GM12878 (cell line): ENCODE results near the gene LUZP2. TPM values are rescaled to one million over a fixed set of nuclear protein-coding genes. Genes with fewer than 3 reads are reported as not detected.

Experiments used
- ATAC-seq: fragments of 200-7000 bp; cut with Tn5 transposase; 3 replicates; pipeline ENCODE4 v1.9.1; 2020; ENCODE audit warnings: mild to moderate bottlenecking, moderate library complexity
- BruUV-seq: library from RNA; stranded (reverse); fragments of 400-500 nt; replicated peaks from 2 replicates; lab custom pipeline; 2021; lab: Mats Ljungman, UMichigan
- CTCF ChIA-PET: fragments of 300-600 bp; sonication (Branson Sonifier 250); formaldehyde crosslinking; extraction: SDS; loops from one replicate; lab custom pipeline; 2021; ENCODE audit warnings: inconsistent platforms; lab: Yijun Ruan, JAX
- POLR2A ChIA-PET: fragments of 350-600 bp; formaldehyde crosslinking; extraction: SDS; loops from one replicate; lab custom pipeline; 2021; ENCODE audit warnings: inconsistent platforms; lab: Charles Lee
- RAD21 ChIA-PET: fragments of 300-600 bp; sonication (Branson Sonifier 250); formaldehyde crosslinking; loops from one replicate; lab custom pipeline; 2023; ENCODE audit warnings: antibody characterized with exemption; ENCODE audit not compliant: unreplicated experiment; lab: Charles Lee
- SMC1A ChIA-PET: fragments of 300-600 bp; sonication (Branson Sonifier 250); formaldehyde crosslinking; loops from one replicate; lab custom pipeline; 2023; ENCODE audit not compliant: unreplicated experiment, uncharacterized antibody; lab: Charles Lee
- DNase-seq: peaks from one replicate; pipeline ENCODE4 v3.0.0-alpha.2; 2011; ENCODE audit warnings: low read depth, low spot score
- FAIRE-seq: peaks from 3 replicates; lab custom pipeline; 2011; peaks lifted over from hg19 to GRCh38; lab: Jason Lieb, UNC
- H2AFZ ChIP-seq: 2 replicates; pipeline ENCODE4 v1.6.0; 2011; ENCODE audit warnings: low read depth, low read length, control low read depth; ENCODE audit not compliant: control insufficient read depth
- H3K27ac ChIP-seq: 2 replicates; pipeline ENCODE4 v1.5.1; 2011; ENCODE audit warnings: control low read depth; ENCODE audit not compliant: control insufficient read depth, insufficient read depth
- H3K27me3 ChIP-seq, 2 experiments: replicated peaks in 1 of 2; 2 replicates each; pipeline versions ENCODE4 v1.6.0 to v1.6.1; 2011; ENCODE audit warnings: low read length in 1 of 2; ENCODE audit not compliant: control insufficient read depth in 2 of 2, insufficient read depth in 2 of 2
- H3K36me3 ChIP-seq, 2 experiments: 2 replicates each; pipeline ENCODE4 v1.5.1; 2011; ENCODE audit warnings: low read length in 1 of 2; ENCODE audit not compliant: control insufficient read depth in 2 of 2, insufficient read depth in 2 of 2
- H3K4me1 ChIP-seq: 2 replicates; pipeline ENCODE4 v1.6.1; 2011; ENCODE audit warnings: mild to moderate bottlenecking, low read length, moderate library complexity, mixed read lengths; ENCODE audit not compliant: control insufficient read depth, insufficient read depth
- H3K4me2 ChIP-seq: 2 replicates; pipeline ENCODE4 v1.6.0; 2011; ENCODE audit warnings: control low read depth; ENCODE audit not compliant: control insufficient read depth, insufficient read depth
- H3K4me3 ChIP-seq: fragments of 200-600 bp; sonication (generic); 2 replicates; pipeline ENCODE4 v1.5.1; 2016
- H3K79me2 ChIP-seq: 2 replicates; pipeline ENCODE4 v1.6.0; 2011; ENCODE audit warnings: low read length; ENCODE audit not compliant: control insufficient read depth, insufficient read depth
- H3K9ac ChIP-seq: 2 replicates; pipeline ENCODE4 v1.8.0; 2011; ENCODE audit warnings: low read length, control low read depth, mixed read lengths; ENCODE audit not compliant: control insufficient read depth, insufficient read depth
- H3K9me3 ChIP-seq: replicated peaks from 3 replicates; pipeline ENCODE4 v1.5.1; 2011; ENCODE audit warnings: mild to moderate bottlenecking, low read length; ENCODE audit not compliant: control insufficient read depth, insufficient read depth
- H4K20me1 ChIP-seq: 2 replicates; pipeline ENCODE4 v1.6.0; 2011; ENCODE audit not compliant: control insufficient read depth, insufficient read depth
- CREM ChIP-seq: IDR thresholded peaks from 2 replicates; pipeline ENCODE4 v1.6.1; 2014; ENCODE audit warnings: antibody characterized with exemption, low read depth
- IKZF1 ChIP-seq: fragments of 450-650 bp; conservative IDR thresholded peaks from 2 replicates; pipeline ENCODE4 v1.6.1; 2017; ENCODE audit warnings: antibody characterized with exemption, mild to moderate bottlenecking
- RAD51 ChIP-seq: fragments of 450-650 bp; IDR thresholded peaks from 2 replicates; pipeline ENCODE4 v1.6.1; 2016; ENCODE audit warnings: moderate library complexity, mild to moderate bottlenecking, inconsistent platforms
- SMC3 ChIP-seq: IDR thresholded peaks from 2 replicates; pipeline ENCODE4 v1.6.1; 2011; ENCODE audit warnings: low read length, improper control_type of control experiment, borderline replicate concordance
- SP1 ChIP-seq: IDR thresholded peaks from one replicate; pipeline ENCODE4 v1.6.1; 2011; ENCODE audit warnings: low read depth, low read length
- WGBS: methylation state at CpG from one replicate; pipeline ENCODE4 v1.1.6; 2016; ENCODE audit warnings: low lambda C conversion rate; ENCODE audit not compliant: insufficient replicate concordance, insufficient coverage; ENCODE audit errors: missing lambda C conversion rate; 5-methylcytosine and 5-hydroxymethylcytosine counted together
- in situ Hi-C: fragments of 300-500 bp; cut with MboI; formaldehyde crosslinking; loops from 9 replicates; pipeline ENCODE4 v1.14.3; 2018; ENCODE audit warnings: mixed read lengths
- intact Hi-C: fragments of 100-400 bp; cut with micrococcal nuclease; formaldehyde crosslinking; loops from one replicate; pipeline ENCODE4 v1.14.2; 2022; ENCODE audit not compliant: unreplicated experiment
- polyA plus RNA-seq, 11 experiments: library from polyadenylated mRNA; depleted of rRNA in 4 of 11; unstranded in 6 of 11; stranded (reverse) in 5 of 11; fragments of >200 nt; fragmentation: Nextera tagmentation in 4 of 11; fragmentation: Illumina TruSeq in 1 of 11; extraction: Ambion mirVana in 4 of 11; extraction: Trizol in 1 of 11; gene quantifications; 1 replicate in 1 of 11; 2 replicates in 10 of 11; pipeline versions ENCODE4 v1.2.1 to v1.2.3, GENCODE V29; 2011 to 2016; ENCODE audit warnings: inconsistent platforms in 2 of 11, missing spikeins in 2 of 11, low read depth in 1 of 11
- total RNA-seq, 4 experiments: library from RNA; depleted of rRNA in 3 of 4; stranded (reverse); fragments of >200 nt in 3 of 4; fragmentation: Illumina TruSeq in 1 of 4; extraction: Trizol in 1 of 4; gene quantifications; 2 replicates each; pipeline versions ENCODE4 v1.2.1 to v1.2.3, GENCODE V29; 2013 to 2021
- TF ChIP-seq, protein P1 (sequence below): fragments of 450-650 bp; formaldehyde crosslinking; IDR thresholded peaks from 2 replicates; pipeline ENCODE4 v1.5.0; 2022; ENCODE audit warnings: mild to moderate bottlenecking, missing genetic modification characterization
- TF ChIP-seq, protein P2 (sequence below): fragments of 450-650 bp; IDR thresholded peaks from 2 replicates; pipeline ENCODE4 v1.6.1; 2016; ENCODE audit warnings: mild to moderate bottlenecking
- TF ChIP-seq, protein P3 (sequence below): fragments of 450-650 bp; IDR thresholded peaks from 2 replicates; pipeline ENCODE4 v1.6.1; 2016; ENCODE audit warnings: mild to moderate bottlenecking, moderate library complexity, borderline replicate concordance

The LUZP2 gene
- total and polyA plus RNA-seq, 10 of the 15 experiments (the other 5 are each of a cell fraction or from before 2014, with no cell fraction given), result not detected

DNA sequence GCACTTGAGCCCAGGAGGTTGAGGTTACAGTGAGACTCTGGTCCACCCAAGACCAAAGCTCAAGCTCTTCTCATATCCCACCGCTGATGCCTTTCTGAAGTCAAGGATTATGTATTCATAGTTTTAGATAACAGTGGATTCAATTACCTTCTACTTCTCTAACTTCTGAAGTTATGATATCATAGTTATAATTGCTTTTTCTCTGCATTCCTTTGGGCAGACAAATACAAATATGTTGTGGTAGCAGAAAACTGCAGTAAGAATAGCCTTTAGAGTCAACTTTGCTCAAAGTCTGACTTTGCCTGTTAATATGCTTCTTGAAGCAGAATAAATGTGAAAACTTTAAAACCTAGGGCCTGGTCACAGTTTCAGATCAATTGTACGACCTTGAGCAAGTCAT is 94.4 kb downstream of the LUZP2 start:
- ATAC-seq (no peak), FAIRE-seq (no peak), DNase-seq (no peak)
- TF ChIP-seq, protein P1, sequence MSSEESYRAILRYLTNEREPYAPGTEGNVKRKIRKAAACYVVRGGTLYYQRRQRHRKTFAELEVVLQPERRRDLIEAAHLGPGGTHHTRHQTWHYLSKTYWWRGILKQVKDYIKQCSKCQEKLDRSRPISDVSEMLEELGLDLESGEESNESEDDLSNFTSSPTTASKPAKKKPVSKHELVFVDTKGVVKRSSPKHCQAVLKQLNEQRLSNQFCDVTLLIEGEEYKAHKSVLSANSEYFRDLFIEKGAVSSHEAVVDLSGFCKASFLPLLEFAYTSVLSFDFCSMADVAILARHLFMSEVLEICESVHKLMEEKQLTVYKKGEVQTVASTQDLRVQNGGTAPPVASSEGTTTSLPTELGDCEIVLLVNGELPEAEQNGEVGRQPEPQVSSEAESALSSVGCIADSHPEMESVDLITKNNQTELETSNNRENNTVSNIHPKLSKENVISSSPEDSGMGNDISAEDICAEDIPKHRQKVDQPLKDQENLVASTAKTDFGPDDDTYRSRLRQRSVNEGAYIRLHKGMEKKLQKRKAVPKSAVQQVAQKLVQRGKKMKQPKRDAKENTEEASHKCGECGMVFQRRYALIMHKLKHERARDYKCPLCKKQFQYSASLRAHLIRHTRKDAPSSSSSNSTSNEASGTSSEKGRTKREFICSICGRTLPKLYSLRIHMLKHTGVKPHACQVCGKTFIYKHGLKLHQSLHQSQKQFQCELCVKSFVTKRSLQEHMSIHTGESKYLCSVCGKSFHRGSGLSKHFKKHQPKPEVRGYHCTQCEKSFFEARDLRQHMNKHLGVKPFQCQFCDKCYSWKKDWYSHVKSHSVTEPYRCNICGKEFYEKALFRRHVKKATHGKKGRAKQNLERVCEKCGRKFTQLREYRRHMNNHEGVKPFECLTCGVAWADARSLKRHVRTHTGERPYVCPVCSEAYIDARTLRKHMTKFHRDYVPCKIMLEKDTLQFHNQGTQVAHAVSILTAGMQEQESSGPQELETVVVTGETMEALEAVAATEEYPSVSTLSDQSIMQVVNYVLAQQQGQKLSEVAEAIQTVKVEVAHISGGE (CRISPR knock-in tag), result no peak
- TF ChIP-seq RAD51, result no peak
- no peak for TF ChIP-seq SP1
- no peak for TF ChIP-seq CREM
- Histone ChIP-seq H3K4me1 (no peaks in the 10 kb centered on the region), H3K9ac (no peak overlapping the region), H3K4me2 (no peak overlapping the region), H3K27ac (no peak overlapping the region), H2AFZ (no peak overlapping the region), H3K27me3 (no peaks in the 10 kb centered on the region), H3K36me3 (no peaks in the 10 kb centered on the region), H3K79me2 (no peaks in the 10 kb centered on the region), H3K9me3 (no peaks in the 10 kb centered on the region), H4K20me1 (no peaks in the 10 kb centered on the region), H3K4me3 (no peak overlapping the region)
- no TSS peak for BruUV-seq
- POLR2A ChIA-PET, result no interaction called here
- CTCF ChIA-PET, result no interaction called here
- WGBS, result 17% methylated on average over 2 of the region's 2 CpGs
- intact Hi-C loops, result no loop called here
- RAD21 ChIA-PET, result no interaction called here
- SMC1A ChIA-PET, result no interaction called here
- in situ Hi-C loops, result no loop called here

DNA sequence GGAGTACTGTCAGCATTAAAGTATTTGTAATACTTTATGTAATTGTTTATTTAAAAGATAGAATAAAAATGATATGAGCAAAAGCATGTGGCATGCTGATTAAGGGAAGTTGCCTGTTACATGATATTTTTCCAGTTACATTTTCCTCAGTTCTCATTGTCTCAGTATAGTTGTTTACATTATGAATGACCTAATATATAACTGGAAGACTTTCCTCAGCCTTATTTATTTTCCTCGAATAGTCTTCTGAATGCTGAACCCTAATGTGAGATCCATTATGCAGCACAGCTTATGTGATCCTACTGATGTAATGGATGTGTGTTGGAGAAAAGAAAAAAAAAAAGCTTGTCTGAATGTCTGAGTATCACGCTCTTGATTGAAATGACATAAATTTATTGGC is 95.5 kb downstream of the LUZP2 start:
- ChIA-PET POLR2A (interaction anchor here (0.6 kb wide), 1 partner anchor 74 kb away, joined by 5 read pairs; no protein-coding TSS in a partner anchor), SMC1A (no interaction called here), RAD21 (no interaction called here), CTCF (no interaction called here)
- Histone ChIP-seq H3K4me2 (no peak overlapping the region), H4K20me1 (no peaks in the 10 kb centered on the region), H3K36me3 (no peaks in the 10 kb centered on the region), H3K9ac (no peak overlapping the region), H3K9me3 (no peaks in the 10 kb centered on the region), H2AFZ (no peak overlapping the region), H3K27ac (no peak overlapping the region), H3K4me3 (no peak overlapping the region), H3K4me1 (no peaks in the 10 kb centered on the region), H3K27me3 (no peaks in the 10 kb centered on the region), H3K79me2 (no peaks in the 10 kb centered on the region)
- intact Hi-C loops, result no loop called here
- ATAC-seq (no peak), DNase-seq (no peak), FAIRE-seq (no peak)
- in situ Hi-C loops, result no loop called here
- TF ChIP-seq, protein P2, sequence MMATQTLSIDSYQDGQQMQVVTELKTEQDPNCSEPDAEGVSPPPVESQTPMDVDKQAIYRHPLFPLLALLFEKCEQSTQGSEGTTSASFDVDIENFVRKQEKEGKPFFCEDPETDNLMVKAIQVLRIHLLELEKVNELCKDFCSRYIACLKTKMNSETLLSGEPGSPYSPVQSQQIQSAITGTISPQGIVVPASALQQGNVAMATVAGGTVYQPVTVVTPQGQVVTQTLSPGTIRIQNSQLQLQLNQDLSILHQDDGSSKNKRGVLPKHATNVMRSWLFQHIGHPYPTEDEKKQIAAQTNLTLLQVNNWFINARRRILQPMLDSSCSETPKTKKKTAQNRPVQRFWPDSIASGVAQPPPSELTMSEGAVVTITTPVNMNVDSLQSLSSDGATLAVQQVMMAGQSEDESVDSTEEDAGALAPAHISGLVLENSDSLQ, result no peak
- TF ChIP-seq, protein P3, sequence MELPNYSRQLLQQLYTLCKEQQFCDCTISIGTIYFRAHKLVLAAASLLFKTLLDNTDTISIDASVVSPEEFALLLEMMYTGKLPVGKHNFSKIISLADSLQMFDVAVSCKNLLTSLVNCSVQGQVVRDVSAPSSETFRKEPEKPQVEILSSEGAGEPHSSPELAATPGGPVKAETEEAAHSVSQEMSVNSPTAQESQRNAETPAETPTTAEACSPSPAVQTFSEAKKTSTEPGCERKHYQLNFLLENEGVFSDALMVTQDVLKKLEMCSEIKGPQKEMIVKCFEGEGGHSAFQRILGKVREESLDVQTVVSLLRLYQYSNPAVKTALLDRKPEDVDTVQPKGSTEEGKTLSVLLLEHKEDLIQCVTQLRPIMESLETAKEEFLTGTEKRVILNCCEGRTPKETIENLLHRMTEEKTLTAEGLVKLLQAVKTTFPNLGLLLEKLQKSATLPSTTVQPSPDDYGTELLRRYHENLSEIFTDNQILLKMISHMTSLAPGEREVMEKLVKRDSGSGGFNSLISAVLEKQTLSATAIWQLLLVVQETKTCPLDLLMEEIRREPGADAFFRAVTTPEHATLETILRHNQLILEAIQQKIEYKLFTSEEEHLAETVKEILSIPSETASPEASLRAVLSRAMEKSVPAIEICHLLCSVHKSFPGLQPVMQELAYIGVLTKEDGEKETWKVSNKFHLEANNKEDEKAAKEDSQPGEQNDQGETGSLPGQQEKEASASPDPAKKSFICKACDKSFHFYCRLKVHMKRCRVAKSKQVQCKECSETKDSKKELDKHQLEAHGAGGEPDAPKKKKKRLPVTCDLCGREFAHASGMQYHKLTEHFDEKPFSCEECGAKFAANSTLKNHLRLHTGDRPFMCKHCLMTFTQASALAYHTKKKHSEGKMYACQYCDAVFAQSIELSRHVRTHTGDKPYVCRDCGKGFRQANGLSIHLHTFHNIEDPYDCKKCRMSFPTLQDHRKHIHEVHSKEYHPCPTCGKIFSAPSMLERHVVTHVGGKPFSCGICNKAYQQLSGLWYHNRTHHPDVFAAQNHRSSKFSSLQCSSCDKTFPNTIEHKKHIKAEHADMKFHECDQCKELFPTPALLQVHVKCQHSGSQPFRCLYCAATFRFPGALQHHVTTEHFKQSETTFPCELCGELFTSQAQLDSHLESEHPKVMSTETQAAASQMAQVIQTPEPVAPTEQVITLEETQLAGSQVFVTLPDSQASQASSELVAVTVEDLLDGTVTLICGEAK, result no peak
- TF ChIP-seq SMC3, result no peak
- TF ChIP-seq IKZF1, result no peak
- no TSS peak for BruUV-seq
- WGBS, result 15% methylated on average over 2 of the region's 2 CpGs
